GM18951 (cell line): ENCODE data around the gene MPO.

Experiments used
- POLR2A ChIP-seq: IDR thresholded peaks from 4 replicates; pipeline ENCODE4 v1.6.1; 2011; ENCODE audit warnings: mild to moderate bottlenecking; ENCODE audit not compliant: insufficient read length, insufficient read depth; ENCODE audit errors: extremely low read depth
- in situ Hi-C: fragments of 300-500 bp; cut with MboI; formaldehyde crosslinking; loops from one replicate; pipeline ENCODE4 v1.12.0; 2022; ENCODE audit warnings: low sequenced_read_pairs, mixed read lengths, inconsistent platforms; ENCODE audit not compliant: unreplicated experiment

The MPO gene

GRCh38 chr17:58289869-58290268 lies 9.1 kb upstream of the MPO start:
- no peak for TF ChIP-seq POLR2A
- in situ Hi-C loops = no loop called here

- no peak for TF ChIP-seq POLR2A
- in situ Hi-C loops = no loop called here
Measured at GRCh38 chr17:58285422-58285810, 4.7 kb upstream of the MPO start.

GRCh38 chr17:58284613-58285421 lies 4.1 kb upstream of the MPO start:
- in situ Hi-C loops = no loop called here

GRCh38 chr17:58283674-58284612 lies 3.2 kb upstream of the MPO start:
- in situ Hi-C loops = no loop called here
- TF ChIP-seq POLR2A = no peak

More at GRCh38 chr17:58284613-58285421, 4.1 kb upstream of the MPO start:
- no peak for TF ChIP-seq POLR2A

GRCh38 chr17:58282442-58282841 lies 1.7 kb upstream of the MPO start:
- TF ChIP-seq POLR2A = no peak
- in situ Hi-C loops = no loop called here

GRCh38 chr17:58281511-58282011 lies 826 bp upstream of the MPO start:
- no peak for TF ChIP-seq POLR2A
- in situ Hi-C loops = no loop called here

GRCh38 chr17:58279736-58280479 lies 827 bp downstream of the MPO start:
- in situ Hi-C loops = no loop called here
- no peak for TF ChIP-seq POLR2A

GRCh38 chr17:58279016-58279711 lies 1.6 kb downstream of the MPO start:
- in situ Hi-C loops = no loop called here
- no peak for TF ChIP-seq POLR2A

- in situ Hi-C loops = no loop called here
- no peak for TF ChIP-seq POLR2A
Measured at GRCh38 chr17:58278661-58279015, 2.1 kb downstream of the MPO start.

- in situ Hi-C loops = no loop called here
- TF ChIP-seq POLR2A = no peak
Measured at GRCh38 chr17:58277802-58278595, 2.7 kb downstream of the MPO start.

GRCh38 chr17:58277107-58277801 lies 3.5 kb downstream of the MPO start:
- in situ Hi-C loops = no loop called here
- no peak for TF ChIP-seq POLR2A
